Keratinocyte (primary cell): ENCODE results near the gene CAP2. TPM values are rescaled to one million over a fixed set of nuclear protein-coding genes. Genes with fewer than 3 reads are reported as not detected.

Source experiments
- DNase-seq: peaks from one replicate; pipeline ENCODE4 v3.0.0-alpha.2; 2011; ENCODE audit warnings: low read depth, missing footprints, low spot score
- FAIRE-seq: peaks from 2 replicates; lab custom pipeline; 2011; peaks lifted over from hg19 to GRCh38; lab: Jason Lieb, UNC
- H2AFZ ChIP-seq: 2 replicates; pipeline ENCODE4 v1.6.0; 2012; ENCODE audit warnings: low read length, control low read depth, inconsistent platforms; ENCODE audit not compliant: control insufficient read depth
- H3K27ac ChIP-seq: 2 replicates; pipeline ENCODE4 v1.5.1; 2011; ENCODE audit warnings: low read length; ENCODE audit not compliant: control insufficient read depth, insufficient read depth
- H3K27me3 ChIP-seq: 3 replicates; pipeline ENCODE4 v1.6.0; 2011; ENCODE audit warnings: low read length; ENCODE audit not compliant: control insufficient read depth, insufficient read depth; ENCODE audit errors: extremely low read depth
- H3K36me3 ChIP-seq, 2 experiments: 2 replicates in 1 of 2; 3 replicates in 1 of 2; pipeline ENCODE4 v1.5.1; 2011; ENCODE audit warnings: low read length in 2 of 2, mild to moderate bottlenecking in 1 of 2; ENCODE audit not compliant: control insufficient read depth in 2 of 2, insufficient read depth in 2 of 2; ENCODE audit errors: extremely low read depth in 1 of 2
- H3K4me1 ChIP-seq: 3 replicates; pipeline ENCODE4 v1.5.1; 2011; ENCODE audit warnings: low read length; ENCODE audit not compliant: control insufficient read depth, insufficient read depth; ENCODE audit errors: extremely low read depth
- H3K4me2 ChIP-seq: 3 replicates; pipeline ENCODE4 v1.6.0; 2011; ENCODE audit warnings: low read depth, low read length; ENCODE audit not compliant: control insufficient read depth, insufficient read depth; ENCODE audit errors: extremely low read depth
- H3K4me3 ChIP-seq, 3 experiments: fragments of 200-600 bp in 1 of 3; sonication (generic) in 1 of 3; 2 replicates in 2 of 3; 3 replicates in 1 of 3; pipeline ENCODE4 v1.5.1; 2011 to 2016; ENCODE audit warnings: low read length in 3 of 3, mild to moderate bottlenecking in 3 of 3, control low read depth in 2 of 3, inconsistent platforms in 1 of 3, low read depth in 1 of 3, mixed read lengths in 1 of 3, mixed run types in 1 of 3, moderate library complexity in 1 of 3; ENCODE audit not compliant: control insufficient read depth in 2 of 3, insufficient read depth in 2 of 3; ENCODE audit errors: extremely low read depth in 1 of 3
- H3K79me2 ChIP-seq: 2 replicates; pipeline ENCODE4 v1.6.0; 2012; ENCODE audit warnings: low read length; ENCODE audit not compliant: control insufficient read depth, insufficient read depth
- H3K9ac ChIP-seq: 3 replicates; pipeline ENCODE4 v1.6.0; 2011; ENCODE audit warnings: low read length; ENCODE audit not compliant: control insufficient read depth, insufficient read depth; ENCODE audit errors: extremely low read depth
- H3K9me1 ChIP-seq: 3 replicates; pipeline ENCODE4 v1.6.0; 2011; ENCODE audit warnings: low read length; ENCODE audit not compliant: control insufficient read depth, insufficient read depth; ENCODE audit errors: extremely low read depth
- H3K9me3 ChIP-seq: 2 replicates; pipeline ENCODE4 v1.5.1; 2012; ENCODE audit warnings: low read depth, low read length; ENCODE audit not compliant: control insufficient read depth
- H4K20me1 ChIP-seq: 3 replicates; pipeline ENCODE4 v1.6.0; 2011; ENCODE audit warnings: low read length; ENCODE audit not compliant: control insufficient read depth, insufficient read depth; ENCODE audit errors: extremely low read depth
- EZH2 ChIP-seq: IDR thresholded peaks from one replicate; pipeline ENCODE4 v1.6.1; 2012; ENCODE audit warnings: inconsistent platforms, mild to moderate bottlenecking, low read length, moderate library complexity
- dilution Hi-C: fragments of 300-500 bp; cut with MboI; formaldehyde crosslinking; loops from one replicate; pipeline ENCODE4 v1.7.0; 2020; ENCODE audit warnings: low sequenced_read_pairs; ENCODE audit not compliant: extremely low pct_ligation_motif_present
- polyA plus RNA-seq, 5 experiments: library from polyadenylated mRNA; depleted of rRNA in 3 of 5; stranded (reverse) in 3 of 5; stranded (forward) in 1 of 5; unstranded in 1 of 5; fragments of >200 nt; gene quantifications; 1 replicate in 1 of 5; 2 replicates in 3 of 5; 3 replicates in 1 of 5; pipeline versions ENCODE4 v1.2.1 to v1.2.3, GENCODE V29; 2011 to 2012; ENCODE audit warnings: missing spikeins in 2 of 5, low read depth in 1 of 5, low replicate concordance in 1 of 5
- TF ChIP-seq, protein P1 (sequence below), 3 experiments: IDR thresholded peaks in 1 of 3; conservative IDR thresholded peaks in 1 of 3; optimal IDR thresholded peaks in 1 of 3; 2 replicates in 2 of 3; 3 replicates in 1 of 3; pipeline versions ENCODE3 to v1.5.1; 2011; ENCODE audit warnings: low read length in 3 of 3, mild to moderate bottlenecking in 3 of 3, moderate library complexity in 2 of 3, control low read depth in 1 of 3, inconsistent platforms in 1 of 3; ENCODE audit not compliant: insufficient read depth in 2 of 3; ENCODE audit errors: extremely low read depth in 1 of 3

Gene CAP2
- polyA plus RNA-seq, 1 donor (not counting 4 experiments of a cell fraction or from before 2014, with no cell fraction given) = 12.1 TPM

DNA sequence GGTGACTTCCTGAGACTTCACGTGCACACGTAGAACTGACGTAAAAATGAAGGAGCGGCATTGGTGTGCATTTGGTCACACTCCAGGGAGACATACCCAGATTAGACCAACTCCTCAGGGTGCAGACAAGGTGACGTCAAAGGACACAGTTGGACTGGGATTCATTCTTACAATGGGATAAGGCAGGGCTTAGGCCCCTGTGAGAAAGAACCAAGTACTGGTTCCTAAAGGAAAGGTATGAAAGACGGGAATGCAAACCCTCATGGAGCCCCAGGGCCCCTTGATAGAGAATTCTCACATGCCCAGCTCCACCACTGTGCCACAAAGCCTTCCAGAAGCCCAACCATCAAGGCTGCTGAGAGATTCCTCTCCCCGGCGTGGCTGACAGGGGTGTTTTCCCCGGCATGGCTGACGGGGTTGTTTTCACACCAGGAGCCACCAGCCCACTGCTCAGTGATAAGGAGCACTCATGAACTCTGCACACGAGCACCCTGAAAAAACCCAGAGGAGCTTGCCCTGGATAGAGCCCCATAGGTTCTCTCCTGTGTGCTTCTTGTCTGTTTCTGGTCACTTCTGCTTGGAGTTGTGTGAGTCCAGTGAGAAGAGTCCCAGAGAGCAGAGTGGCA lies 90.1 kb downstream of the CAP2 start:
- Histone ChIP-seq H2AFZ (no peak overlapping the region), H3K36me3 (peaks cover 4 to 5% of the 10 kb centered on the region in 2 experiments), H3K79me2 (no peaks in the 10 kb centered on the region), H3K27ac (no peak overlapping the region), H3K9ac (no peak overlapping the region), H3K4me1 (no peaks in the 10 kb centered on the region), H3K4me3 (no peak overlapping the region), H3K4me2 (no peak overlapping the region), H4K20me1 (no peaks in the 10 kb centered on the region), H3K9me1 (no peaks in the 10 kb centered on the region), H3K27me3 (no peaks in the 10 kb centered on the region), H3K9me3 (no peaks in the 10 kb centered on the region)
- no peak for DNase-seq
- dilution Hi-C loops = no loop called here
- FAIRE-seq = no peak
- TF ChIP-seq, protein P1, sequence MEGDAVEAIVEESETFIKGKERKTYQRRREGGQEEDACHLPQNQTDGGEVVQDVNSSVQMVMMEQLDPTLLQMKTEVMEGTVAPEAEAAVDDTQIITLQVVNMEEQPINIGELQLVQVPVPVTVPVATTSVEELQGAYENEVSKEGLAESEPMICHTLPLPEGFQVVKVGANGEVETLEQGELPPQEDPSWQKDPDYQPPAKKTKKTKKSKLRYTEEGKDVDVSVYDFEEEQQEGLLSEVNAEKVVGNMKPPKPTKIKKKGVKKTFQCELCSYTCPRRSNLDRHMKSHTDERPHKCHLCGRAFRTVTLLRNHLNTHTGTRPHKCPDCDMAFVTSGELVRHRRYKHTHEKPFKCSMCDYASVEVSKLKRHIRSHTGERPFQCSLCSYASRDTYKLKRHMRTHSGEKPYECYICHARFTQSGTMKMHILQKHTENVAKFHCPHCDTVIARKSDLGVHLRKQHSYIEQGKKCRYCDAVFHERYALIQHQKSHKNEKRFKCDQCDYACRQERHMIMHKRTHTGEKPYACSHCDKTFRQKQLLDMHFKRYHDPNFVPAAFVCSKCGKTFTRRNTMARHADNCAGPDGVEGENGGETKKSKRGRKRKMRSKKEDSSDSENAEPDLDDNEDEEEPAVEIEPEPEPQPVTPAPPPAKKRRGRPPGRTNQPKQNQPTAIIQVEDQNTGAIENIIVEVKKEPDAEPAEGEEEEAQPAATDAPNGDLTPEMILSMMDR (optimal IDR thresholded peaks at IDR 0.05 in 1 of 3, IDR thresholded peaks at IDR 0.05 in 1 of 3, conservative IDR thresholded peaks at IDR 0.05 in 1 of 3; ENCODE audit: extremely low read depth in 1 of 3, insufficient read depth in 2 of 3, low read length in 3 of 3) = no peak
- TF ChIP-seq EZH2 = no peak

DNA sequence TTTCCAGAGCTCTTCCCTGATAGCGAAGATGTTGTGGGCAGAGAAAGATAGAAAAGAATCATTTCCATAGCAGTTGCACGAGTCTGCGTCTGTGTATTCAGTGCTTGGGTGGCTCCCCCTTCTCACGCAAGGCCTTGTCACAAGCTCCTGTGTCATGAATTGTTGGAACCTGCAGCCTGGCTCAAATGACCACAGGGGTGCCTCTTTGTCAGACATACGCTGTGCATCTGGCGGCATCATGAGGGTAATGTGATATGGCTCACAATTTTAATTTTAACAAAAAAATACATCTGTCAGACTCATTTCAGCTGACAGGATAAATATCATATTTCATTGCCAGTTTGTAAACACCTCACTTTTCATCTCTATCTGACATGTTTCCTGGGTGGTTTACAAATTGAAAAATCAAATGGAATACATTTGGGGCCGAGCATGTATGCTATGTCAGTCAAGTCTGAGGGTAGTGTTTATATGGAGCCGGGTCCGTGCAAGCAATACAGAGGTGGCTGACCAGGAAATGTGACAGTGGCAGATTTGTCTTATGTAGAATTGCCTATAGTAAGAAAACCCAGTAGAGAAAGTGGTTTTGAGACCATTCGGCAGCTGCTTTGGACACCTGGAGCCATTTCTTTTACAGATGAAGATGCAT lies 90.9 kb downstream of the CAP2 start:
- TF ChIP-seq EZH2 = no peak
- TF ChIP-seq, protein P1 (optimal IDR thresholded peaks at IDR 0.05 in 1 of 3, IDR thresholded peaks at IDR 0.05 in 1 of 3, conservative IDR thresholded peaks at IDR 0.05 in 1 of 3; ENCODE audit: extremely low read depth in 1 of 3, insufficient read depth in 2 of 3, low read length in 3 of 3) = no peak
- H3K27me3 ChIP-seq = no peaks in the 10 kb centered on the region
- H3K4me2 ChIP-seq = no peak overlapping the region
- peaks cover 5% of the 10 kb centered on the region in 2 experiments for H3K36me3 ChIP-seq
- no peaks in the 10 kb centered on the region for H3K4me1 ChIP-seq
- FAIRE-seq = no peak
- H3K79me2 ChIP-seq = no peaks in the 10 kb centered on the region
- no peak overlapping the region for H3K9ac ChIP-seq
- no peaks in the 10 kb centered on the region for H3K9me3 ChIP-seq
- H3K9me1 ChIP-seq = no peaks in the 10 kb centered on the region
- DNase-seq = no peak
- H3K4me3 ChIP-seq = no peak overlapping the region
- dilution Hi-C loops = no loop called here
- H4K20me1 ChIP-seq = no peaks in the 10 kb centered on the region
- no peak overlapping the region for H3K27ac ChIP-seq
- no peak overlapping the region for H2AFZ ChIP-seq
